COLO668 (cell line): ENCODE measurements around the gene ANXA2R.

ENCODE experiments used
- DNase-seq: peaks from one replicate; lab custom pipeline; 2025; ENCODE audit not compliant: unreplicated experiment; lab: John Stamatoyannopoulos, UW

ANXA2R gene

GRCh38 chr5:43001748-43002147 is 38.4 kb downstream of the ANXA2R start:
- DNase-seq: no peak

GRCh38 chr5:43000914-43001313 is 39.2 kb downstream of the ANXA2R start:
- no peak for DNase-seq

GRCh38 chr5:43000111-43000840 is 39.8 kb downstream of the ANXA2R start:
- no peak for DNase-seq

GRCh38 chr5:42995360-42995751 is 44.8 kb downstream of the ANXA2R start:
- DNase-seq: no peak

- DNase-seq: peak; percentile 91
These were observed 45.4 kb downstream of the ANXA2R start for GRCh38 chr5:42994555-42995359.

GRCh38 chr5:42994246-42994554 is 45.9 kb downstream of the ANXA2R start:
- no peak for DNase-seq

GRCh38 chr5:42993516-42994245 is 46.4 kb downstream of the ANXA2R start:
- no peak for DNase-seq

- DNase-seq: peak; percentile 87
These were observed 47.8 kb downstream of the ANXA2R start for GRCh38 chr5:42992088-42992879.

GRCh38 chr5:42991404-42992087 is 48.6 kb downstream of the ANXA2R start:
- DNase-seq: peak; percentile 35

GRCh38 chr5:42990892-42991291 is 49.2 kb downstream of the ANXA2R start:
- no peak for DNase-seq
